HG02763 (cell line): ENCODE measurements around the gene TRMU.

Experiments used
- ATAC-seq: cut with Tn5 transposase; IDR thresholded peaks from one replicate; pipeline ENCODE4 v1.9.1; 2021; ENCODE audit warnings: mild to moderate bottlenecking, moderate library complexity; ENCODE audit not compliant: unreplicated experiment

TRMU gene

GRCh38 chr22:46368422-46368821, 32.9 kb downstream of the TRMU start:
- no peak for ATAC-seq

DNA sequence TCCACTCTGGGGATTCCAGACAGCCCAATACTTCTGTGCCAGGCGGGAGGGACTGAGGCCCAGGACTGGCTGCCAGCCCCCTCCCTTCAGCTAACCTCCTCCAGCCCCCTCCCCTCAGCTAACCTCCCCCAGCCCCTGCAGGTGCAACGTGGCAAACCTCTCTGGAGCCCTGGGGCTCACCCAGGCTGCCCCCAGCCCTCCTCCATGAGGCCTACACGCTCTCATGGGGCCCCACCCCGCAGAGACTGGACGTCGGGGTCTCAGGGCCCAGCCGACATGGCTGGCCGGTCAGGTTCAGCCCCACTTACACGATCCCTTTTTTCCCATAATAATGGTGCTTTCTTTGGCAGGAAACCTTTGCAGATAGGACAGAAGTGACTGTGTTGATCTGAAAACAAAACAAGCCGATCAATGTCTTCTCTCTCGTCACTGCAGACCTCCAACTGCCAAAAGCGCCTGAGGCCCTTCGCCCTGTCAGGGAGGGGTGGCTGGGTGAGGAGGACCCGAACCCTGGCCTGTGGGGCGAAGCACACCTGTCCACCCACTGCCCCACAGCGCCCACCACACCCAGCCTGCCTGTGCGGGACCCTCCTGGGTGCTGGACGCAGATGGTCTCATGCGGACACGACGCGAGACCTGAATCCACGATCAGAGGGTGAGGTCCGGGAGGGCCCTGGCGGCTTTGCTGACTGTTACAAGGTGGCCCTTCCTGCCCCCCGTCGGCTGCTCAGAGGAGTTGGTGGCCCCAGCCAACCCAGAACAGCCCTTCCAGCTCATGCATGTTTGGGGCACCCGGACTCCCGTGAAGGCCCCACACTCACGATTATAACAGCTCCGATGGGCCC, 33.6 kb downstream of the TRMU start:
- no peak for ATAC-seq

GRCh38 chr22:46369716-46370583, 34.4 kb downstream of the TRMU start:
- ATAC-seq, result no peak

DNA sequence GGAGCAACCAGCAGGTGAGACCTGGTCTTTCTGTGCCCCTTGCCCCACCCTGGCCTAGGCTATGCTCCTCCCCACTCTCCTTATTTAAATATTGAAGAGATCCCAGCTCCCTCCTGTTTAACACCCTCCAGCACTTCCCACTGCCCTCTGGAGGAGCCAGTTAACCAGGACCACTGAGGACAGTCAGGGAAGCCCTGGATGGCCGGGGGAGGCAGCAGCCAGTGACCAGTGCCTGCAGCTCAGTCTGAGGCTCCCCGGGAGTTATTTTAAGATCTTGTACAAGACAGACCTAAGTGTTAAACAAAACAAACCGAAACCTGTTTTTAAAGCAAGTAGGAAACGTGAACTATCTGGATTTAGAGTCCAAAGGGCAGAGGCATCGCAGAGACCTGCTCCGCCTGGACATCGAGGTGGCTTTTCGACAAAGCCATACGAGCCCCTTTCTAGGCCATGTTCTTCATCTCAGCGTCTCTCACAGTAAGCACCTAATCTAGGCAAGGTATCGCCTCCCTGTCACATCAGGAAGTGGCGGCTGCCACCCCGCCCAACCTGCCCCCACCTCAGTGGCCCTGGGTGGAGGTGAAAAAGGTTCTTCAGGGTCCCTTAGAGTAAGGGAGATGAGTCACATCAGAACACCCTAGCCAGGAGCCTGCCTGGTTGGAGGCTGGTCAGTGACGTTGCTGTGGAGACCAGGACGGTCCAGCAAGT, 35.2 kb downstream of the TRMU start:
- no peak for ATAC-seq

GRCh38 chr22:46371623-46372226, 36.2 kb downstream of the TRMU start:
- no peak for ATAC-seq

DNA sequence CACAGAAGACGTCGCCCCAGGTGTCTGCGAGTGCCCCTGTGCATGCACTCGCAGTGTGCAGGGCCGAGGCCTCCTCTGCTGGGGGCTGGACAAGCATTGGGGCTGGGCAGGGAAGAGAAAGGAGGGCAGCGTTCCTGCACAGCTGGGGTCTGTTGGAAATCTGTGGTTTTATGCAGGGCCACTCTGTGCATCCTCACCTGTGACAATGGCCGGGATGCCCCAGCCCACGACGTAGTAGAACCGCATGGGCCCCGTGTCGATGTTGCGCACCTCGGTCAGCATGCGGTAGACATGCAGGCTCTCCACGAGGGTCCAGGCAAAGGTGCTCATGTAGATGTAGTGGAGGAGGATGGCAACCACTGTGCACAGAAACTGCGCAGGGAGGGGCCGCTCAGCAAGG, 37.2 kb downstream of the TRMU start:
- no peak for ATAC-seq

- no peak for ATAC-seq
Observed at GRCh38 chr22:46373159-46373558, 37.6 kb downstream of the TRMU start.

DNA sequence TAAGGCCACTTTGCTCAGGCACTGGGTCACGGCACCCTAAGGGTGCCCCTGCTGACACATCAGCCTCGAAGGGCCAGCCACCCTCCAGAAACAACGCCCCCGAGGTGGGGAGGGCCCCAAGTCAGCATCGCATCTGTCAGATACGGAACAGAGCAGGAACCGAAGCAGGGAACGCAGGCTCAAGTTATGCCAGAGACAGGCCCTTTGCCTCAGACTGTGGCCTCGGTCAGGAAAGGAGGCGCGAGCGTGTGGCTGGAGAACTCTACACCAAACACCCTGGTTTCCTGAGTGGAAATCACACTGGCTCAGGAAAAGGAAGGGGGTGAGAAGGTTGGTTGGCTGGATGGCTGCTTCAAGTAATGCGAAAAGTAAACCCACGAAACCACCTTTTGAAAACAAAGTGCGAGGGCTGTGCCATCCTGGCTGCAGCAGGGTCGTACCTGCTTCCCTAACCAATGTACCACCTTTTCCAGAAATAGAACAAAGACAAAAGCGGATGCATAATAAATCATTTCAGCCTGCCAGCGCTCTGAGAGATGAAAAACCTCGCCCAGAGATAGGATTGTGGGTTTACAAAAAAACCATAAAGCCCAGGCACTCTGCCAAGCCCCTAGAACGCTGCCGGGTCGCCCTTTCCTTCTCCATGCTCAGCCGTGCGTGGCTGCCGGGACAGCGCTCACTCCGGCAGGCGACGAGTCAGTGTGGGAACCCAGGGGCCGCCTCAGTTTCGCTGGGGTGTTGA, 38.6 kb downstream of the TRMU start:
- no peak for ATAC-seq

GRCh38 chr22:46374663-46375474, 39.4 kb downstream of the TRMU start:
- no peak for ATAC-seq

DNA sequence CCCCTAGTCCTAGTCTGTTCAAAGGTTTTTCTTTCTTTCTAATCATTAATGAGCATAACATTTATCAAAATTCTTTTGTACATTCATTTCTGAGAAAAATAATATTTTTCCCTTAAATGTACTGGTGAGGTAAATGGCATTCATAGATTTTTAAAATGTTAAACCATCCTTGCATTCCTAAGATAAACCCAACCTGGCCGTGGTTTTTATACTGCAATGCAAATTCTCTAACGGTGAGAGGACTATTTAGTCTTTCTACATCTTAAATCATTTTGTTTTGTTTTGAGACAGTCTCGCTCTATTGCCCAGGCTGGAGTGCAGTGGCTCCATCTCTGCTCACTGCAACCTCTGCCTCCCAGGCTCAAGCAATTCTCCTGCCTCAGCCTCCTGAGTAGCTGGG, 40.6 kb downstream of the TRMU start:
- no peak for ATAC-seq

- ATAC-seq, result no peak
Observed at GRCh38 chr22:46376908-46377524, 41.5 kb downstream of the TRMU start.

DNA sequence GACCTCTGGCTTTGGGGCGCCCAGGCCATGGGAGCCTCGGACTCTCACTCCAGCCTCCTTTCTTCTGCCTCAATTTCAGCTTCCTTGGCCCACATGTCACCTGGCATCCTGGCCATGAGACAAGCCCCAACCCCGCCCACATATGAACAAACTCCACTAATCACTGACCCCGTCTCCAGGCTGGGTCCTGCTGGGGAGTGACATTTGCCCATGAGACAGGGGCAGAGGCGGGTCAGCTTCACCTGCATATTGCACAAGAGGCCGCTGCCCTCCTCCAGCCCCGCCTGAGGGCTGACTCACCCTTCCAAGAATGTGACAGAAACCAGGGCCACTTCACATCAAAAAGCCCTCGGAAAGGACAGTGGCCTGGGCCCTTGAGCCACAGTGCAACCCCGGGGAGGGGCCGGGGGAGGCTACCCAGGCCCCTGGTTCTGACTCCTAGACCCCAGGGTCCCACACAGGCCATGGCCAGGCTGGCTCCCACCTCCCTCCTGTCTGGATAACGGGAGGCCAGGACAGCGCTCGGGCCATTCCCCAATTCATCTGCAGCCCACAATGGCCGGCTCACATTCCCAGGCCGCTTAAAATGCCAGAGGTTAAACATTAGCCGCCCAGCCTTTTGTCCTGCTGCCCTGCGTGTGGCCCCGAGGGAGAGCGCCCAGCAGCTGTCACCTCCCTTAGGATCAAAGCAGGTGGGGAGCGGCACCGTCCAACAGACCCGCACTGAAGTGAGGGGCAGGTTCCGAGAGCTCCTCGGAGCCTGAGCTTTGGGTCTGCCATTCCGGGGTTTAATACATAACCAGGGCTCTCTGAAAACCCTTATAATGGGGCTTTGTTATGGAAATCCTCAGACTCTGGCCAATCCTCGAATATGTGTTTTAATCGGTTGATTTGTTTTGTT, 42.3 kb downstream of the TRMU start:
- ATAC-seq, result no peak

DNA sequence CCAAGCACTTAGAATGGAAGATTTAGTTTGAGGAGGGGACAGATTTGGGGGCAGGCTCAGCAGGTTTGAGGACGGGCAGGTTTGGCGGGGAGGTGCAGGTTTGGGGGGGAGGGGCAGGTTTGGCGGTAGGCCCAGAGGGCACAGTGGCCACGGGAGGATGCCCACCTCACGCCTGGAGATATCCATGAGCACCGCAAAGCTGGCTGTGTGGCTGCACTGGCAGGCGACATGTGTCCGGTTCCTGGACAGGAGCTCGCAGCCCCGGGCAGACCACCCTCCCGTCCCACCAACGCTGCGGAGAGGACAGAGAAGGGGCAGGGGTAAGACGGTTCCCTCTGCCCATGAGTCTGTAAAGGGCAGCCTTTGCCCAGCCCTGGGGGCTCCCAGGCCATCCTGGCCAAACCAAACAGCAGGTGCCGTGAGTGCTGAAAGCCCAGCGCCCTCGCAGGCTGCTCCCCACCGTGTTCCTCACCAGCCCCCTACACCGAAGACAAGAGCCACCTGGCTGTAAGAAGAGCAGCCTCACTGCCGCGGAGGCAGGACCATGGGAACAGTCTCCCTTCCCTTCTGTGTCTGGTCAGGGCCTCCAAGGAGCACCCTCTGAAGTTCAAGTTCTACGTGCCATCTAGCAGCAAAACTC, 43.0 kb downstream of the TRMU start:
- no peak for ATAC-seq

- ATAC-seq, result no peak
Observed at GRCh38 chr22:46379066-46379930, 43.8 kb downstream of the TRMU start.

- no peak for ATAC-seq
Observed at GRCh38 chr22:46380069-46380468, 44.6 kb downstream of the TRMU start.

GRCh38 chr22:46380581-46380980, 45.1 kb downstream of the TRMU start:
- ATAC-seq, result no peak

GRCh38 chr22:46381142-46381541, 45.6 kb downstream of the TRMU start:
- no peak for ATAC-seq
